ENCODE measurements around the gene NFASC.

Gene NFASC

DNA sequence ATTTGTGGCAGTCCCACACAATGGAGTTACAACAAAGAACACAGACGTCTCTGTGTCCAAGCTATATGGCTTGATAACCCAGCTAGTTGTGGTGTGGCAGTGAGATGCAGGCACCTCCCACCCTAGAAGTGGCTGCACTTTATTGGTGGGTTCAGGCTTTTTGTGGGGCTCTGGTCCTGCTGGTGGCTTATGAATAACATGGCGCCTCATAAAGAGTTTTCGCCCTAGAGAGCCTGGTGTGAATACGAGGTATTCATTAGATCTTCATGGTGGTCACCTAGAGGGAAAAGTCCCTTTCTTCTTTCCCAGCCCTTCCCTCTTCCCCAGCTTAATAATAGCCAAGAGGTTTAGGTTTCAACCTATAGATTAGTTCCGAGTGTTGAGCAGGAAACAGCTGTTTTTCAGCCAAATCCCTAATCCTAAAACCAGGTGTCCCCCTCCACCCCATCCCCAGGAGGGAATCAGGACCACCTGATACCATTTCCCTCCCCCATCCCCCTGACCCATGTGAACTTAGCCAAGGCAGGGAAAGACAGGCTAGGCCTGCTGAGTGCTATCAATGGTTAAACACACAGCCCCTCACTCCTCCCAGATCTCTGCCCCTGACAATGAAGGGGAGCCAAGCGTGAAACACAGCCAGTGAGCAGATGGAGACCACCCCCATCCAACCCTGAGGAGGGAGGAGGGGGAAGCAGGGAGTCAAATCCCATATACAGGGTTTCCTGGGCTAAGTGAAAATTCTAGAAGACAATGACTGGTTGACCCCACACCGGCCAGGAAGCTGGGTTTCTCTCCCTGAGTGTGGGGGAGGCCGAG lies 58.2 kb downstream of the NFASC start:
- no peak for DNase-seq (ENCODE audit: low read depth)

DNA sequence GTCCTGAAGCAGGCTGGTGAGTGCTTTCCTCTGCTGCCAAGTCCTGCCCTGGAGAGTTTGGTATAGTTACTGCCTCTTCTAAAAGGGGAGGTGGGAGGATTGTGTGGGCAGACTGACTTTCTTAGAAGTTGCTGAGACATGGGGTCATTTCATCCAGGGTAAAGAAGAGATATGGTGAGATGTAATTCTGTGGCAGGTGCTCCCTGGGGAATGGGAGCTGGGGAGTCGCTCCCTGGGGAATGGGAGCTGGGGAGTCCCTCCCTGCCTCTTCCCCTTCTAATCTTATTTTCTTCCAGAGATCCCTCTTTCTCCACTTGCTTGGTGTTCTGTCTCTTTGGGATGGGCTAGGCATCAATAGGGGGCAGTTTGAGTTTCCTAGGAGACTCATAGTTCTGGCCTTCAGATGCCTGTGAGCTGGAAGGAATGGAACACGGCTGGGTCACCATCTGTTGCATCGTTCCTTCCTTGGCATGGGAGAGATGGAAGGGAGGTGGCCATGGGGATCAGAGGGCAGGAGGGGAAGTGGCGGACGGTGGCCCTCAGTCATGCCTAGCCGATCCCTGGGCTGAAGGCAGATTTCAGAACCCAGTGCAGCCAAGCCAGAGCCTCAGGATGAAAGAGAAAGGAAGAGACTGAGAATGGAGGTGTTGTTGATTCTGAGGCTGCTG lies 59.0 kb downstream of the NFASC start:
- DNase-seq (ENCODE audit: low read depth) = no peak

DNA sequence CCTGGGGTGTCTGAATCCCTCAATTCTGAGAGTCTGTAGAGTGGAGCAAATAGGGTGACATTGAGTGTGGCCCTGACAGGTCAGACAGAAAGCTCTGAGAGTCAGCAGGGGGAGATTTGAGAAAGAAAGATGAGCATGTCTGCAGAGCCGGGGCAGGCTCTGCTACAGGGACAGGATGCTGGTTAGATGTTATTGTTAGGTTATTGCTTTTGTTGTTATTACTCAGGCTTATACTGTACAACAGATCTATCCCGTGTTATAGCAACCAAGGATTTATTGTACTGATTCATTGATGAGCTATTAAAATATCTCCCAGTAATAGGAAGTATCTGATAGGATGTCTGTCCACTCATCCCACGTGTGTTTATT lies 59.5 kb downstream of the NFASC start:
- DNase-seq (ENCODE audit: low read depth) = no peak

DNA sequence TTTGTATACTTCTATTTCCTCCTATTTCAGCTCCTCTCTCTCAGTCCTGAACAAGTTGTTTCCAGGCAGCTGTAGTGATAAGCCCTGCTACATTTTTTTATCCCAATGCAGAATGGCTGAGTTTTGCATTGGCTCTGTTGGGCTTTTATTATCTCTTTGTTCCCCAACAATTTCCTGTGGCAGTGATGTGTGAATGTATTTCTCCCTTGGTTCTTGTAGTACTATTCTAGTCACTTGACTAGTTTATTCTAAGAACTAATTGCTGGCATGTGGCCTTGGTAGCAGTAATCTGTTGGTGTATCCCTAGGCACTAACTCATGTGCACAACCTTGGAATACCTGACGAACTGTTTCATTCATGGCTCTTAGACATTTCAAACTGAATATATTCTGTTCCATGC lies 60.7 kb downstream of the NFASC start:
- no peak for DNase-seq (ENCODE audit: low read depth)

DNA sequence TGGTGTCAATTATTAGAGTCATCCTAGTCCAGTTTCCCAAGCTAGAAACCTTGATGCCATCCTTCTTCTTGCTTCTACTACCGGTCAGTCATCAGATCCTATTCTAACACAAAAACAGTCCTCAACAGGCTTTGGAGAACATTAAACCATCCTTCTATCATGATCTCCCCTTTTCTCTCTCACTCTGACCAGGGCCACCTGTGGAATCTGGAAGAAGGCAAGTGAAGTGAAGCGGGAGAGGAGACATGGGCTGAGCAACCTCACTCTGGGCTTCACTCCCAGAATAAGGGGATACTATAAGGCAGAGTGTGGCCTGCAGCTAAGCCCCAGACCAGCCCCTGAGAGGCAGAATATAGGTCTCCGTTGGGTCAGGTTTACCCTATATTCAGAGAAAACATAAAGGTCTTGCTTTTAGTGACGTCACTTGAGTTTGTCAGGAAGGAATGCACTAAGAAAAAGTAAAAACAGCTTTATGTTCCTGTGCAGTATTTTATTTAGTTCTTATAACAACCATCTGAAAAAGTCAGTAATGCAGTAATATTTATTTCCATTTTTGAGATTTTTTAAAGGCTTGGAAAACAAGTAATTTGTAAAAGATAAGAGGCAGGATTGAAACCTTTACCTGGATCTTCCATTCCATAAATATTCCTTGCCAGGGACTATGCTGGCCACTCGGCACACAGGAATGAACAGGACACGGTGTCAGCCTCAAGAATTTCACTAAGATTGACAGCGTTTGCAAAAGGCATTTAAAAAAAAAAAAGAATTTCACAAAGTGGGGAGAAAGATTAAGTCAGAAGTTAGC lies 61.3 kb downstream of the NFASC start:
- DNase-seq (ENCODE audit: low read depth) = no peak

- no peak for DNase-seq (ENCODE audit: low read depth)
Measured at GRCh38 chr1:204932573-204932909, 61.9 kb downstream of the NFASC start.

DNA sequence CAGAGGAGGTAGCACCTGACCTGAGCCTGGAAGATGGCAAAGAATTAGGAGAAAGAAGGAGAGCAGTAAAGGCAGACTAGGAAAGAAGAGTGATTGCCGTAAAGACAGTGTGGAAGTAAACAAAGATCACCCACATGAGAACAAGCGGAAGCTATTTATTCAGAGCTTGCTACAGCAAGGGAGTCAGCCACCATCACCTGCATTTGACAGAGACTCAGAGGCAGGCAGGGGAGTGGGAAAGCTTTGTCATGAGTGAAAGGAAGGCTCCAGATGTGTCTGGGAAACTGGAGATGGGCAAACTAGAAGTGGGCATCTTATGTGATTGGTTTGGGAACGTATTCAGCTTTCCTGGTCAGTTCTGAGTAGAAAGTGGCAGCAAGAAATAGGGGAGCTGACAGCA lies 64.5 kb downstream of the NFASC start:
- DNase-seq (ENCODE audit: low read depth) = no peak

DNA sequence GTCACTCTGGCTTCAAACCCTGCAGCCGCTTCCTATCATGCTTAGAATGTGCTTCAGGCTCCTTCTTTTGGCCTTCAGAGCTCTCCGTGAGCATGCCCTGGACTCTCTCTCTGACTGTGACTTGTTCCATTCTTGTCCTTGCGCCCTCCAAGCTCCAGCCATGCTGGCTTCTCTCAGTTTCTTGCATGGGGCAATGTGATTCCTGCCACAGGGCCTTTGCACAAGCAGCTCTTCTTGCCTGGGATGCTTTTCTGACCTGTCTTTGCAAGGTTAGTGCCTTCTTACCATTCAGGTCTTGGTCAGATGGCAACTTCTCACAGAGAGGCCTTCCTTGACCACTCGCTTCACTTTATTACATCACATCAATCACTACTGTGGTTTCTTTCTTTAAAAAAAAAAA lies 66.1 kb downstream of the NFASC start:
- DNase-seq (ENCODE audit: low read depth) = no peak

DNA sequence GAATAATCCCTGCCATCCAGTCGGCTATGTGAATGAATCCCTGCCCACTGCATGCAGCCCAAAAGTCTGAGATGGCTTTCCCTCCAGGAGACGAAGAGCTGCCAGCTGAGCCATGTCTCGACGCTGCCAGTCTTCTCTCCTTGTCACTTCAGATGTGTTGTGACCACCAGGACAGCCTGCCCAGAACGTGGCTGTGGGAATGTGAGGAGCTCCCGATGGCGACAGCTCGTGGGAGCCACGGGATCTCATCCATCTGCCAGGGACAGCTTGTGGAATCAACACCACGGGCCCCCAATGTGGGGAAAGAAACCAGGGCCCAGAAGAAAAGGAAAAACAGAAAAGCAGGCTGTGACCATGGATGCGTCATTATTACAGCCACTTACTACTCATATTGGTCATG lies 67.2 kb downstream of the NFASC start:
- no peak for DNase-seq (ENCODE audit: low read depth)

GRCh38 chr1:204940591-204940990 lies 69.9 kb downstream of the NFASC start:
- DNase-seq (ENCODE audit: low read depth) = no peak

DNA sequence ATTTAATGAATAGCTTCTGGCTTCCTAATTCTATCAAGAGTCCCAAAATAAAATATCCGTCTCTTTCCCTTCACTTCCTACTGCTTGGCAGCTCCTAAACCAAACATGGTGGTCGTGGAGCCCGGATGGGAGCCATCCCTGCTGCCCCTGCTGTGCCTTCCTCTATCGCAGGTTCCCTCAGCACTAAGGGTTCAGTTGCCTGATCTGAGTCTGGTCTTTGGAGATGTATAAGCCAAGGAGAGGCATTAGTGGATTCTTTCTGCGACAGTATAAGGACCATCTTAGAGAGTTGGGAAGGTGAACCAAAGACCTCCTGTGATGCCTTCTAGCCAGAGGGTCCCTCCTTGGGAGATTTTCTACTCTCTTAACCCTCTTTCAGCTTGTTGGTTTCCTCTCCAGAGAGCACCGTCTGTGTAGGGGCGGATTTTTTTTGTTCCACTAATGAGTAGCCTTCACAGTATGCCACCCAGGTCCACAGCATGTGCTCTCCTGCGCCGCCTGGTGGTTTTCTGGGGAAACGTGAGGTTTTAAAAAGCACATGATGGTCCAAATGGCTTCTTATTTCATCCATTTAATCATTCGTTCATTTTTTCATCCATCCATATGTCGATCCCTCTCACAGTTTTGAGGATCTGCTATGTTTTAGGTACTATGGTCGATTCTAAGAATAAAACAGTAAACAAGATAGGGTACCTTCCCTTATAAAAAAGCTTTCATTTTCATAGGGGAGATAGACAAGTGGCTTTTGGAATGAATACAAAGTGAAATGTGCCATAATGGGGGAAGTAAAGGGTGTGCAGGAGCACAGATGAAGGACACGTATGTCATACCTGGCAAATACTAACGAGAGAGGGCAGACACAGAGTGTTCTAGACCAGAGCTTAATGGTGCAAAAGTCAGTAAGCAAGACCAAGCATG lies 71.0 kb downstream of the NFASC start:
- no peak for DNase-seq (ENCODE audit: low read depth)

DNA sequence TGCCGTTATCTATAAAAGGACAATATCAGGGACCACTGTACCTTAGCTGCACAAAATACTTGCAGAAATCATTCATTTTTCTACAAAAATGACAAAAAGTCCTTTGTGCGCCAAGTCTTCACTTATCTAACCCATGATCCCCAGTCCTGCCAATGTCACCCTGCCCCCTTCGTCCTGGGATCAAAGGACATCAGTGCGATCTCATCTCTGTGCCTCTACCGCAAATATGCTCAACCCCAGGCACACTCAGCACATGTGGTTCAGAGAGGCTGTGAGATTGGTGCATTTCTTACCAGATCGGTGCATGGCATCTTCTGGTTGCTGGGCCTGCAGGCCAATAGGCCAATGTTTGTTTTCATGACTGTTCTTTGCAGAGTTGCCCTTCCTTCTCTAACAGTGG lies 72.8 kb downstream of the NFASC start:
- DNase-seq (ENCODE audit: low read depth) = no peak

- DNase-seq (ENCODE audit: low read depth) = no peak
Measured at GRCh38 chr1:204944662-204945061, 74.0 kb downstream of the NFASC start.

DNA sequence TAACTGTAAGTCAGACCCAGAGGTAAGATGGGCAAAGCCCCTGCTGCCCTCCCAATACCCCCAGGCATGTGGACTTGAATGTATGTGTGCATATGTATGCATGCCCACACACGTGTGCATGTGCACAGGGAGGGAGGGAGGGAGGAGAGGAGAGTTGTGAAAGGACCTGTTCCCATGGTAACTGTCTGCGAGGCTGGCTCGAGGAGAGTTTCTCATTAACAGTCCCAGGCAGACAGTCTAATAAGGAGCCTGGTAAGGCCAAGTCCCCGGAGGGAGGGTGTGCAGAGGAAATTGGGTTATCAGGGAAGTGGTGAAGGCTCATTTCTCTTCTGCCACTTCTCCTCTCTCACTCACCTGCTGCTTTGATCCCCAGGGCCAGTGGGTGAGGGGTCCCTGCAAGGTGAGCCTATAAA lies 74.9 kb downstream of the NFASC start:
- no peak for DNase-seq (ENCODE audit: low read depth)

- no peak for DNase-seq (ENCODE audit: low read depth)
Measured at GRCh38 chr1:204946640-204947039, 76.0 kb downstream of the NFASC start.

GRCh38 chr1:204947338-204947737 lies 76.7 kb downstream of the NFASC start:
- DNase-seq (ENCODE audit: low read depth) = no peak

GRCh38 chr1:204947747-204948146 lies 77.1 kb downstream of the NFASC start:
- DNase-seq (ENCODE audit: low read depth) = no peak

- no peak for DNase-seq (ENCODE audit: low read depth)
Measured at GRCh38 chr1:204950353-204951001, 79.8 kb downstream of the NFASC start.

GRCh38 chr1:204958317-204959307 lies 88.0 kb downstream of the NFASC start:
- no peak for DNase-seq (ENCODE audit: low read depth)

DNA sequence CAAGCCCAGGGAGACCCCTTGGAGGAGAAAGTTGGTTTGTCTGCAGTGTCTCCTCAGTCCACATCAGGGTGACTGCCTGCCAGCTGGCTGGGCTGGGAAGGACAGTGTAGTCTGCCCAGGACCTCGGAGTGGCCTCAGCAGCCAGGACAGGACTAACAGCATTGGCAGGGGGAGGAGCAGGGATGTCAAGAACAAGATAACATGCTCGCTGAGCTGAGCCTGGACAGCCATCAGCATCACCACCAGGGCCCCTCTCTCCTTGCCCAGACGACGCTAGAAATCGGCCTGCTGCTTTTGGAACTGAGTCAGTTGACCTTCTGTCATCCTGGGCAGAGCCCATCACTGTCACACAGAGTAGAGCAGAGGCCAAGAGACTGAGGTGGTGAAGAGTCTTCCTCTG lies 88.7 kb downstream of the NFASC start:
- DNase-seq (ENCODE audit: low read depth) = no peak

Measured in stimulated activated CD8-positive, alpha-beta memory T cell treated with anti-CD3 and anti-CD28 coated beads, Interleukin-12 subunit alpha, Interleukin-12 subunit beta, amount 100 ng/mL, for 1 hour (primary cell).